Endothelial cell (in vitro differentiated cells): ENCODE results near the gene CTDSPL2. TPM values are rescaled to one million over a fixed set of nuclear protein-coding genes. Genes with fewer than 3 reads are reported as not detected.

Experiments
- DNase-seq: peaks from one replicate; pipeline ENCODE4 v3.0.0; 2021; ENCODE audit warnings: low spot score
- H3K27ac Mint-ChIP-seq: one replicate; pipeline ENCODE4 v1.8.0; 2021; ENCODE audit warnings: mixed read lengths, inconsistent platforms; ENCODE audit not compliant: unreplicated experiment
- H3K27me3 Mint-ChIP-seq: one replicate; pipeline ENCODE4 v1.8.0; 2021; ENCODE audit warnings: mild to moderate bottlenecking, moderate library complexity, mixed read lengths, inconsistent platforms; ENCODE audit not compliant: unreplicated experiment
- H3K36me3 Mint-ChIP-seq: one replicate; pipeline ENCODE4 v1.8.0; 2021; ENCODE audit warnings: mild to moderate bottlenecking, low read depth, mixed read lengths, inconsistent platforms; ENCODE audit not compliant: unreplicated experiment
- H3K4me1 Mint-ChIP-seq: one replicate; pipeline ENCODE4 v1.8.0; 2021; ENCODE audit warnings: mild to moderate bottlenecking, mixed read lengths, inconsistent platforms; ENCODE audit not compliant: unreplicated experiment
- H3K4me3 Mint-ChIP-seq: one replicate; pipeline ENCODE4 v1.8.0; 2021; ENCODE audit warnings: mild to moderate bottlenecking, mixed read lengths, inconsistent platforms; ENCODE audit not compliant: unreplicated experiment
- H3K9me3 Mint-ChIP-seq: one replicate; pipeline ENCODE4 v1.8.0; 2021; ENCODE audit warnings: mixed read lengths, inconsistent platforms; ENCODE audit not compliant: unreplicated experiment
- CTCF ChIP-seq: fragments of 200-600 bp; sonication (generic); IDR thresholded peaks from one replicate; pipeline ENCODE4 v1.5.0; 2021; ENCODE audit warnings: antibody characterized with exemption; ENCODE audit not compliant: unreplicated experiment
- total RNA-seq: library from RNA; stranded (reverse); fragmentation: NEBNext Ultra II Directional; extraction: Animal tissue kit (Norgen Biotek cat#: 25700); gene quantifications from one replicate; pipeline ENCODE4 v1.2.1, GENCODE V29; 2021; ENCODE audit not compliant: unreplicated experiment

The CTDSPL2 gene
- total RNA-seq, 1 donor from 2014 or later, result 40.9 TPM

- Mint-ChIP-seq H3K27me3 (peaks cover 3% of the 10 kb centered on the region), H3K9me3 (no peaks in the 10 kb centered on the region), H3K36me3 (peaks cover 50% of the 10 kb centered on the region), H3K4me1 (peaks cover 2% of the 10 kb centered on the region), H3K4me3 (peak overlapping the region; percentile 68), H3K27ac (no peak overlapping the region)
- no peak for DNase-seq
- TF ChIP-seq CTCF, result no peak
Measured at GRCh38 chr15:44565387-44566154, 138.1 kb downstream of the CTDSPL2 start.

- no peak for TF ChIP-seq CTCF
- peaks cover 44% of the 10 kb centered on the region for H3K36me3 Mint-ChIP-seq
- H3K27ac Mint-ChIP-seq, result no peak overlapping the region
- peak overlapping the region; percentile 73 for H3K4me3 Mint-ChIP-seq
- H3K4me1 Mint-ChIP-seq, result peaks cover 2% of the 10 kb centered on the region
- no peaks in the 10 kb centered on the region for H3K9me3 Mint-ChIP-seq
- DNase-seq, result no peak
- H3K27me3 Mint-ChIP-seq, result peaks cover 3% of the 10 kb centered on the region
Measured at GRCh38 chr15:44566155-44566540, 138.7 kb downstream of the CTDSPL2 start.

- no peak for DNase-seq
- H3K27ac Mint-ChIP-seq, result no peak overlapping the region
- H3K4me1 Mint-ChIP-seq, result peaks cover 2% of the 10 kb centered on the region
- no peak overlapping the region for H3K4me3 Mint-ChIP-seq
- no peak for TF ChIP-seq CTCF
- peaks cover 39% of the 10 kb centered on the region for H3K36me3 Mint-ChIP-seq
- H3K27me3 Mint-ChIP-seq, result peaks cover 3% of the 10 kb centered on the region
- no peaks in the 10 kb centered on the region for H3K9me3 Mint-ChIP-seq
Measured at GRCh38 chr15:44568338-44568737, 140.9 kb downstream of the CTDSPL2 start.

GRCh38 chr15:44569316-44569715 is 141.9 kb downstream of the CTDSPL2 start:
- Mint-ChIP-seq H3K4me3 (no peak overlapping the region), H3K36me3 (peaks cover 31% of the 10 kb centered on the region), H3K27me3 (peaks cover 4% of the 10 kb centered on the region), H3K4me1 (peaks cover 2% of the 10 kb centered on the region), H3K9me3 (no peaks in the 10 kb centered on the region), H3K27ac (no peak overlapping the region)
- no peak for DNase-seq
- no peak for TF ChIP-seq CTCF

- Mint-ChIP-seq H3K36me3 (peaks cover 30% of the 10 kb centered on the region), H3K9me3 (no peaks in the 10 kb centered on the region), H3K27ac (no peak overlapping the region), H3K4me3 (no peak overlapping the region), H3K4me1 (peaks cover 2% of the 10 kb centered on the region), H3K27me3 (peaks cover 7% of the 10 kb centered on the region)
- TF ChIP-seq CTCF, result no peak
- DNase-seq, result no peak
Measured at GRCh38 chr15:44570361-44570760, 142.9 kb downstream of the CTDSPL2 start.
